A549 (cell line): ENCODE data around the gene SRGAP3.

ENCODE experiments used
- KDM1A ChIP-seq: fragments of 200-600 bp; sonication (generic); IDR thresholded peaks from 2 replicates; pipeline ENCODE4 v1.6.1; 2016; ENCODE audit warnings: low read depth, mild to moderate bottlenecking
- TF ChIP-seq, protein P1 (sequence below): fragments of 450-650 bp; IDR thresholded peaks from 2 replicates; pipeline ENCODE4 v1.6.1; 2014; ENCODE audit warnings: antibody characterized with exemption

DNA sequence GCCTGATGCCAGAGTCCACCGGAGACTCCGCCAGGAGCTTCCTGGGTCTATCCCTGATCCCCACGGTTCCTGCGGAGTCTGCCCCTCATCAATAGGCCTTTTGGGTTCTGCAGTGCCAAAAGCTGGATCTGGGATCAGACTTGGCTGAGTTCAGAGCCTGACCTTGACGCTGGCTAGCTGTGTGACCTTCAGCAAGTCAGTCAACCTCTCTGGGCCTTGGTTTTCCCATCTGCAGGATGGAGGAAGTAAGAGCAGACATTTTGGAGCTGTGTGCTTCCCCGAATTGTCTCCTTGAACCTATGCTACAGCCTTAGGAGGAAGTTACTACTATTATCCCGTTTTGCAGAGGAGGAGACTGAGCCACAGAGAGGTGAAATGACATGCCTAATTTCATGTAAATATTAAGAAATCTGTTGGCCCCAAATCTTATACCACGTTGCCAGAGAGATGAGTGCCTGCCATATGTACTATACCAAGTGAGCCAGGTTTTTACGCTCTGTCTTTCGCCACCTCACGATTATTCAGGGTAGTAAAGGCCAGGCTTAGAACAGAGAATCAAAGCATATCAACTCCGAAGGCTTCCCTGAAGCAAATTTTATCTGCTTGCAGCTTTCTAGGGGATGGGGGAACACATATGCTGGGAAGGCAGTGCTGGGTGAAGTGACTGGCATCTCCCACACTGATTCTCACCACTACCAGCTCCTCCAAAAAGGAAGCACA lies 112.5 kb downstream of the SRGAP3 start:
- TF ChIP-seq, protein P1, sequence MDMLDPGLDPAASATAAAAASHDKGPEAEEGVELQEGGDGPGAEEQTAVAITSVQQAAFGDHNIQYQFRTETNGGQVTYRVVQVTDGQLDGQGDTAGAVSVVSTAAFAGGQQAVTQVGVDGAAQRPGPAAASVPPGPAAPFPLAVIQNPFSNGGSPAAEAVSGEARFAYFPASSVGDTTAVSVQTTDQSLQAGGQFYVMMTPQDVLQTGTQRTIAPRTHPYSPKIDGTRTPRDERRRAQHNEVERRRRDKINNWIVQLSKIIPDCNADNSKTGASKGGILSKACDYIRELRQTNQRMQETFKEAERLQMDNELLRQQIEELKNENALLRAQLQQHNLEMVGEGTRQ: no peak
- TF ChIP-seq KDM1A: no peak
